SK-N-SH (cell line): ENCODE data around the gene SMIM10L2A. TPM values are rescaled to one million over a fixed set of nuclear protein-coding genes. Genes with fewer than 3 reads are reported as not detected.

Source experiments
- CTCF ChIA-PET: fragments of 300-600, 350-600 bp; formaldehyde crosslinking; extraction: SDS; loops from one replicate; lab custom pipeline; 2021; lab: Yijun Ruan, JAX
- POLR2A ChIA-PET: fragments of 350-600 bp; sonication (Branson Sonifier 250); formaldehyde crosslinking; extraction: SDS; loops from one replicate; lab custom pipeline; 2020; ENCODE audit warnings: antibody characterized with exemption, inconsistent platforms; lab: Yijun Ruan, JAX
- DNase-seq: peaks from one replicate; pipeline ENCODE4 v3.0.0; 2012
- H2AFZ ChIP-seq: fragments of 200-600 bp; sonication (generic); 2 replicates; pipeline ENCODE4 v1.8.1; 2016; ENCODE audit warnings: antibody characterized with exemption, mild to moderate bottlenecking, low read depth
- H3F3A ChIP-seq: fragments of 200-600 bp; sonication (generic); replicated peaks from 2 replicates; pipeline ENCODE3; 2016; ENCODE audit warnings: antibody characterized with exemption, mild to moderate bottlenecking; ENCODE audit not compliant: insufficient read depth
- H3K27ac ChIP-seq, 2 experiments: fragments of 200-500 bp in 1 of 2; fragments of 200-600 bp in 1 of 2; sonication (Bioruptor generic) in 1 of 2; sonication (generic), shearing (Covaris generic) in 1 of 2; 2 replicates each; pipeline versions ENCODE4 v1.5.1 to v1.6.1; 2014 to 2016; ENCODE audit warnings: low read depth in 2 of 2, inconsistent platforms in 1 of 2, low read length in 1 of 2, mild to moderate bottlenecking in 1 of 2, mixed read lengths in 1 of 2
- H3K27me3 ChIP-seq: fragments of 200-600 bp; sonication (generic), shearing (Covaris generic); 2 replicates; pipeline ENCODE4 v1.6.1; 2016; ENCODE audit warnings: mixed run types; ENCODE audit not compliant: insufficient read depth
- H3K36me3 ChIP-seq, 2 experiments: fragments of 200-500 bp in 1 of 2; fragments of 200-600 bp in 1 of 2; sonication (Bioruptor generic) in 1 of 2; sonication (generic) in 1 of 2; replicated peaks in 1 of 2; 2 replicates each; pipeline versions ENCODE3 to v1.5.1; 2014 to 2016; ENCODE audit warnings: low read length in 1 of 2, mild to moderate bottlenecking in 1 of 2; ENCODE audit not compliant: insufficient read depth in 2 of 2, control insufficient read depth in 1 of 2
- H3K4me1 ChIP-seq, 2 experiments: fragments of 200-500 bp in 1 of 2; fragments of 200-600 bp in 1 of 2; sonication (Bioruptor generic) in 1 of 2; sonication (generic), shearing (Covaris generic) in 1 of 2; 2 replicates each; pipeline versions ENCODE4 v1.5.1 to v1.6.1; 2014 to 2016; ENCODE audit warnings: low read depth in 1 of 2, low read length in 1 of 2, mixed run types in 1 of 2; ENCODE audit not compliant: insufficient read depth in 2 of 2, control insufficient read depth in 1 of 2
- H3K4me2 ChIP-seq: fragments of 200-600 bp; sonication (generic), shearing (Covaris generic); 2 replicates; pipeline ENCODE4 v1.6.1; 2017; ENCODE audit warnings: mixed run types
- H3K4me3 ChIP-seq, 2 experiments: fragments of 200-500 bp in 1 of 2; fragments of 200-600 bp in 1 of 2; sonication (Bioruptor generic) in 1 of 2; sonication (generic), shearing (Covaris generic) in 1 of 2; 2 replicates each; pipeline versions ENCODE4 v1.5.1 to v1.8.1; 2014 to 2016; ENCODE audit warnings: low read depth in 2 of 2, inconsistent platforms in 1 of 2, low read length in 1 of 2, mild to moderate bottlenecking in 1 of 2, mixed read lengths in 1 of 2, moderate library complexity in 1 of 2
- H3K79me2 ChIP-seq: fragments of 200-600 bp; sonication (generic); 2 replicates; pipeline ENCODE4 v1.8.1; 2017; ENCODE audit warnings: mild to moderate bottlenecking; ENCODE audit not compliant: insufficient read depth
- H3K9ac ChIP-seq: fragments of 200-600 bp; sonication (generic); 2 replicates; pipeline ENCODE4 v1.6.1; 2017; ENCODE audit warnings: mixed run types
- H3K9me2 ChIP-seq: fragments of 200-600 bp; sonication (generic); 2 replicates; pipeline ENCODE4 v1.6.1; 2017; ENCODE audit warnings: mixed run types
- H3K9me3 ChIP-seq: fragments of 200-600 bp; sonication (generic); 2 replicates; pipeline ENCODE4 v1.6.1; 2017; ENCODE audit warnings: mixed run types, mild to moderate bottlenecking, moderate library complexity
- H4K20me1 ChIP-seq: fragments of 200-600 bp; sonication (generic); 2 replicates; pipeline ENCODE4 v1.6.1; 2017; ENCODE audit warnings: mild to moderate bottlenecking, mixed run types; ENCODE audit not compliant: insufficient read depth
- CHD2 ChIP-seq: fragments of 150-350 bp; IDR thresholded peaks from 2 replicates; pipeline ENCODE4 v1.6.1; 2018; ENCODE audit warnings: low read length; ENCODE audit not compliant: partially characterized antibody
- EZH2phosphoT487 ChIP-seq: fragments of 200-600 bp; sonication (generic); IDR thresholded peaks from 2 replicates; pipeline ENCODE4 v1.6.1; 2017; ENCODE audit warnings: low read depth, mixed run types, mild to moderate bottlenecking, antibody characterized with exemption, moderate library complexity, borderline replicate concordance
- FOSL2 ChIP-seq: IDR thresholded peaks from 2 replicates; pipeline ENCODE4 v1.4.0; 2012; ENCODE audit warnings: low read depth, mild to moderate bottlenecking, moderate library complexity, borderline replicate concordance
- FOXJ3 ChIP-seq: sonication (generic); formaldehyde crosslinking; IDR thresholded peaks from 2 replicates; pipeline ENCODE4 v1.5.1; 2020; ENCODE audit warnings: mild to moderate bottlenecking, missing genetic modification reagents
- FOXM1 ChIP-seq: IDR thresholded peaks from 2 replicates; pipeline ENCODE4 v1.4.0; 2012; ENCODE audit warnings: low read depth, mild to moderate bottlenecking
- GATA2 ChIP-seq: sonication (generic); formaldehyde crosslinking; IDR thresholded peaks from 2 replicates; pipeline ENCODE4 v1.5.0; 2020; ENCODE audit warnings: mild to moderate bottlenecking, missing genetic modification reagents
- JUND ChIP-seq: IDR thresholded peaks from 2 replicates; pipeline ENCODE4 v1.4.0; 2012
- MEF2A ChIP-seq: IDR thresholded peaks from 2 replicates; pipeline ENCODE4 v1.4.0; 2012; ENCODE audit warnings: low read depth, borderline replicate concordance
- NFIC ChIP-seq: IDR thresholded peaks from 2 replicates; pipeline ENCODE4 v1.4.0; 2012; ENCODE audit warnings: borderline replicate concordance
- NRF1 ChIP-seq: IDR thresholded peaks from 2 replicates; pipeline ENCODE4 v1.6.1; 2012; ENCODE audit warnings: low read depth, mild to moderate bottlenecking, low read length
- RAD21 ChIP-seq: IDR thresholded peaks from 2 replicates; pipeline ENCODE4 v1.6.1; 2012; ENCODE audit warnings: mild to moderate bottlenecking, low read length
- RXRA ChIP-seq: IDR thresholded peaks from 2 replicates; pipeline ENCODE4 v1.4.0; 2012; ENCODE audit warnings: low read depth, mild to moderate bottlenecking, borderline replicate concordance
- SIN3A ChIP-seq: IDR thresholded peaks from 2 replicates; pipeline ENCODE4 v1.6.1; 2012; ENCODE audit warnings: low read depth, mild to moderate bottlenecking, low read length, moderate library complexity, borderline replicate concordance
- SMC3 ChIP-seq: IDR thresholded peaks from 2 replicates; pipeline ENCODE4 v1.6.1; 2012; ENCODE audit warnings: low read depth, low read length, improper control_type of control experiment
- TAF1 ChIP-seq: IDR thresholded peaks from 2 replicates; pipeline ENCODE4 v1.6.1; 2012; ENCODE audit warnings: low read depth, mild to moderate bottlenecking, low read length, moderate library complexity, borderline replicate concordance
- YY1 ChIP-seq: IDR thresholded peaks from 2 replicates; pipeline ENCODE4 v1.4.0; 2012; ENCODE audit warnings: low read depth, mild to moderate bottlenecking
- WGBS: methylation state at CpG from one replicate; pipeline ENCODE4 v1.1.6; 2017; ENCODE audit warnings: low lambda C conversion rate; 5-methylcytosine and 5-hydroxymethylcytosine counted together
- polyA plus RNA-seq, 3 experiments: library from polyadenylated mRNA; depleted of rRNA; stranded (reverse); fragments of >200 nt; gene quantifications; 2 replicates each; pipeline ENCODE4 v1.2.3, GENCODE V29; 2012
- TF ChIP-seq, protein P1 (sequence below): IDR thresholded peaks from 2 replicates; pipeline ENCODE4 v1.4.0; 2012; ENCODE audit warnings: low read depth, borderline replicate concordance
- TF ChIP-seq, protein P2 (sequence below): IDR thresholded peaks from 2 replicates; pipeline ENCODE4; 2012
- TF ChIP-seq, protein P3 (sequence below): fragments of 150-350 bp; IDR thresholded peaks from 2 replicates; pipeline ENCODE4 v1.6.1; 2016; ENCODE audit warnings: mild to moderate bottlenecking, low read depth, low read length
- TF ChIP-seq, protein P4 (sequence below): IDR thresholded peaks from 2 replicates; pipeline ENCODE4 v1.4.0; 2012; ENCODE audit warnings: low read depth
- TF ChIP-seq, protein P5 (sequence below): fragments of 150-350 bp; IDR thresholded peaks from 2 replicates; pipeline ENCODE4 v1.6.1; 2017; ENCODE audit warnings: antibody characterized with exemption, low read length, low read depth, borderline replicate concordance

The SMIM10L2A gene
- polyA plus RNA-seq, 1 of the 3 experiments (the other 2 are of a cell fraction), result 0.15 TPM

DNA sequence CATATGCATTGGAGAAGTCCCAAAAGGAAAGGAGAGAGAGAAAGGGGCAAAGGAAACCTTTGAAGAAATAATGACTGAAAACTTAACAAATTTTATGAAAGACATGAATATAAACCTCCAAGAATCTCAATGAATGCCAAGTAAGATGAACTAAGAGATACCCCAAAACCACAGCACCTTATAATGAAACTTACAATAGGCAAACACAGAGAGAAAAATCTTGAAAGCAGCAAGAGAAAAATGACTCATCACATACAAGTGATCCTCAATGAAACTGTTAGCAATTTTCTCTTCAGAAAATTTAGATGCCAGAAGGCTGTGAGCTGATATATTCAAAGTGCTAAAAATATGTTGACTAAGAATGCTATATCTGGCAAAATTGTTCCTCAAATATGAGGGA lies 10.1 kb downstream of the SMIM10L2A start:
- CTCF ChIA-PET, result interaction anchor here (1.8 kb wide), 1 partner anchor 136 kb away, joined by 5 read pairs; no protein-coding TSS in a partner anchor
- DNase-seq, result no peak

DNA sequence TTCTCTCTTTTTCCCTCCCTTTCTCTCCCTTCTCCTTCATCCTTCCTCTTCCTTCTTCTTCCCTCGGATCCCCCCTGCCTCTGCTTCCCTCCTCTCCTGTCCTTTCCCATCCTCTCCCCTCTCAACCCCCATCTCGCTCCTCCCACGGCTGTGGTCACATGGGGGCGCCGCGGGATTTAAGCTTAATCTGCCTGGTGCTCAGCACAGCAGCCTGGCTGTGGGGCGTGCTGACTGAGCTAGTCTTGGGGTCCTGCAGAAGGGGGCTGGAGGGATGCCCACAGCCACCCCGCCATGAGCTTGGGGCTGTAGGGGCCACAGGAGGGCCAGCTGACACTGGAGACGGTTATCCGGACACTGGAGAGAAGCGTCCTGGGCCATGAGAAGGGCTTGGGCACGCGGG lies 10.7 kb downstream of the SMIM10L2A start:
- no peaks in the 10 kb centered on the region for H4K20me1 ChIP-seq
- no peak overlapping the region; a peak in 1 of 4 replicates for H3K4me3 ChIP-seq
- no peaks in the 10 kb centered on the region for H3K9me3 ChIP-seq
- H3K79me2 ChIP-seq, result no peaks in the 10 kb centered on the region
- DNase-seq, result peak; percentile 26
- H3K27me3 ChIP-seq, result peaks cover 6% of the 10 kb centered on the region; the same call in 1 of the 2 replicates
- H3K4me1 ChIP-seq, result no peaks in the 10 kb centered on the region; a peak in 1 of 4 replicates
- WGBS, result 2% methylated on average over 7 of the region's 13 CpGs
- H3F3A ChIP-seq, result no peaks in the 10 kb centered on the region
- H2AFZ ChIP-seq, result no peak overlapping the region
- no peak overlapping the region for H3K9ac ChIP-seq
- H3K4me2 ChIP-seq, result no peak overlapping the region
- ChIA-PET CTCF (interaction anchor here (1.8 kb wide), 1 partner anchor 137 kb away, joined by 5 read pairs; no protein-coding TSS in a partner anchor), POLR2A (no interaction called here)
- H3K9me2 ChIP-seq, result no peaks in the 10 kb centered on the region
- no peak overlapping the region for H3K27ac ChIP-seq
- H3K36me3 ChIP-seq, result no peaks in the 10 kb centered on the region
- TF ChIP-seq SMC3 (no peak), JUND (no peak), FOXM1 (no peak), YY1 (no peak), FOSL2 (no peak), GATA2 (CRISPR knock-in tag) (no peak), NRF1 (no peak)
- TF ChIP-seq, protein P1, sequence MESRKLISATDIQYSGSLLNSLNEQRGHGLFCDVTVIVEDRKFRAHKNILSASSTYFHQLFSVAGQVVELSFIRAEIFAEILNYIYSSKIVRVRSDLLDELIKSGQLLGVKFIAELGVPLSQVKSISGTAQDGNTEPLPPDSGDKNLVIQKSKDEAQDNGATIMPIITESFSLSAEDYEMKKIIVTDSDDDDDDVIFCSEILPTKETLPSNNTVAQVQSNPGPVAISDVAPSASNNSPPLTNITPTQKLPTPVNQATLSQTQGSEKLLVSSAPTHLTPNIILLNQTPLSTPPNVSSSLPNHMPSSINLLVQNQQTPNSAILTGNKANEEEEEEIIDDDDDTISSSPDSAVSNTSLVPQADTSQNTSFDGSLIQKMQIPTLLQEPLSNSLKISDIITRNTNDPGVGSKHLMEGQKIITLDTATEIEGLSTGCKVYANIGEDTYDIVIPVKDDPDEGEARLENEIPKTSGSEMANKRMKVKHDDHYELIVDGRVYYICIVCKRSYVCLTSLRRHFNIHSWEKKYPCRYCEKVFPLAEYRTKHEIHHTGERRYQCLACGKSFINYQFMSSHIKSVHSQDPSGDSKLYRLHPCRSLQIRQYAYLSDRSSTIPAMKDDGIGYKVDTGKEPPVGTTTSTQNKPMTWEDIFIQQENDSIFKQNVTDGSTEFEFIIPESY, result no peak
- TF ChIP-seq, protein P2, sequence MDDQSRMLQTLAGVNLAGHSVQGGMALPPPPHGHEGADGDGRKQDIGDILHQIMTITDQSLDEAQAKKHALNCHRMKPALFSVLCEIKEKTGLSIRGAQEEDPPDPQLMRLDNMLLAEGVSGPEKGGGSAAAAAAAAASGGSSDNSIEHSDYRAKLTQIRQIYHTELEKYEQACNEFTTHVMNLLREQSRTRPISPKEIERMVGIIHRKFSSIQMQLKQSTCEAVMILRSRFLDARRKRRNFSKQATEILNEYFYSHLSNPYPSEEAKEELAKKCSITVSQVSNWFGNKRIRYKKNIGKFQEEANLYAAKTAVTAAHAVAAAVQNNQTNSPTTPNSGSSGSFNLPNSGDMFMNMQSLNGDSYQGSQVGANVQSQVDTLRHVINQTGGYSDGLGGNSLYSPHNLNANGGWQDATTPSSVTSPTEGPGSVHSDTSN, result no peak
- TF ChIP-seq, protein P3, sequence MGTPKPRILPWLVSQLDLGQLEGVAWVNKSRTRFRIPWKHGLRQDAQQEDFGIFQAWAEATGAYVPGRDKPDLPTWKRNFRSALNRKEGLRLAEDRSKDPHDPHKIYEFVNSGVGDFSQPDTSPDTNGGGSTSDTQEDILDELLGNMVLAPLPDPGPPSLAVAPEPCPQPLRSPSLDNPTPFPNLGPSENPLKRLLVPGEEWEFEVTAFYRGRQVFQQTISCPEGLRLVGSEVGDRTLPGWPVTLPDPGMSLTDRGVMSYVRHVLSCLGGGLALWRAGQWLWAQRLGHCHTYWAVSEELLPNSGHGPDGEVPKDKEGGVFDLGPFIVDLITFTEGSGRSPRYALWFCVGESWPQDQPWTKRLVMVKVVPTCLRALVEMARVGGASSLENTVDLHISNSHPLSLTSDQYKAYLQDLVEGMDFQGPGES, result no peak
- TF ChIP-seq, protein P4, sequence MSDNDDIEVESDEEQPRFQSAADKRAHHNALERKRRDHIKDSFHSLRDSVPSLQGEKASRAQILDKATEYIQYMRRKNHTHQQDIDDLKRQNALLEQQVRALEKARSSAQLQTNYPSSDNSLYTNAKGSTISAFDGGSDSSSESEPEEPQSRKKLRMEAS, result no peak

More for the DNA sequence above, 10.1 kb downstream of the SMIM10L2A start:
- no peak overlapping the region for H3K4me3 ChIP-seq
- no peaks in the 10 kb centered on the region for H4K20me1 ChIP-seq
- POLR2A ChIA-PET, result no interaction called here
- no peaks in the 10 kb centered on the region; a peak in 1 of 4 replicates for H3K4me1 ChIP-seq
- TF ChIP-seq NFIC (no peak), SMC3 (no peak), CHD2 (no peak), FOSL2 (no peak), NRF1 (no peak), RAD21 (no peak), RXRA (no peak), EZH2phosphoT487 (no peak), SIN3A (no peak), MEF2A (no peak), FOXJ3 (CRISPR knock-in tag) (no peak), TAF1 (no peak), JUND (no peak)
- TF ChIP-seq, protein P4, result no peak
- TF ChIP-seq, protein P5, sequence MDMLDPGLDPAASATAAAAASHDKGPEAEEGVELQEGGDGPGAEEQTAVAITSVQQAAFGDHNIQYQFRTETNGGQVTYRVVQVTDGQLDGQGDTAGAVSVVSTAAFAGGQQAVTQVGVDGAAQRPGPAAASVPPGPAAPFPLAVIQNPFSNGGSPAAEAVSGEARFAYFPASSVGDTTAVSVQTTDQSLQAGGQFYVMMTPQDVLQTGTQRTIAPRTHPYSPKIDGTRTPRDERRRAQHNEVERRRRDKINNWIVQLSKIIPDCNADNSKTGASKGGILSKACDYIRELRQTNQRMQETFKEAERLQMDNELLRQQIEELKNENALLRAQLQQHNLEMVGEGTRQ, result no peak
- H3K36me3 ChIP-seq, result no peaks in the 10 kb centered on the region
- H3F3A ChIP-seq, result no peaks in the 10 kb centered on the region
- H3K27me3 ChIP-seq, result peaks cover 6% of the 10 kb centered on the region
- H3K9me3 ChIP-seq, result no peaks in the 10 kb centered on the region
- no peaks in the 10 kb centered on the region for H3K79me2 ChIP-seq
- no peak overlapping the region for H3K27ac ChIP-seq
- no peak overlapping the region for H3K9ac ChIP-seq
- H3K4me2 ChIP-seq, result no peak overlapping the region
- H2AFZ ChIP-seq, result no peak overlapping the region
- H3K9me2 ChIP-seq, result no peaks in the 10 kb centered on the region
